Upper lobe of left lung (tissue), 4 donors: ENCODE data around the gene NUDT8.

Source experiments
- CTCF ChIP-seq, 6 experiments: fragments of 450-650 bp in 4 of 6; fragments of 200-600 bp in 2 of 6; sonication (generic) in 2 of 6; IDR thresholded peaks; one replicate each; pipeline ENCODE4 v1.5.1; 2016 to 2019; ENCODE audit warnings: antibody characterized with exemption in 6 of 6
- EP300 ChIP-seq, 4 donors: sonication (generic); formaldehyde crosslinking; IDR thresholded peaks; one replicate each; pipeline ENCODE4 v1.5.1; 2017; ENCODE audit warnings: antibody characterized with exemption in 4 of 4, control low read depth in 2 of 4
- POLR2A ChIP-seq, 4 donors: fragments of 450-650 bp; IDR thresholded peaks; one replicate each; pipeline ENCODE4 v1.5.1; 2016 to 2017; ENCODE audit warnings: antibody characterized with exemption in 4 of 4, mild to moderate bottlenecking in 2 of 4
- POLR2AphosphoS5 ChIP-seq, 2 donors: sonication (generic); formaldehyde crosslinking; IDR thresholded peaks; one replicate each; pipeline ENCODE4 v1.5.1; 2017; ENCODE audit warnings: antibody characterized with exemption in 2 of 2

DNA sequence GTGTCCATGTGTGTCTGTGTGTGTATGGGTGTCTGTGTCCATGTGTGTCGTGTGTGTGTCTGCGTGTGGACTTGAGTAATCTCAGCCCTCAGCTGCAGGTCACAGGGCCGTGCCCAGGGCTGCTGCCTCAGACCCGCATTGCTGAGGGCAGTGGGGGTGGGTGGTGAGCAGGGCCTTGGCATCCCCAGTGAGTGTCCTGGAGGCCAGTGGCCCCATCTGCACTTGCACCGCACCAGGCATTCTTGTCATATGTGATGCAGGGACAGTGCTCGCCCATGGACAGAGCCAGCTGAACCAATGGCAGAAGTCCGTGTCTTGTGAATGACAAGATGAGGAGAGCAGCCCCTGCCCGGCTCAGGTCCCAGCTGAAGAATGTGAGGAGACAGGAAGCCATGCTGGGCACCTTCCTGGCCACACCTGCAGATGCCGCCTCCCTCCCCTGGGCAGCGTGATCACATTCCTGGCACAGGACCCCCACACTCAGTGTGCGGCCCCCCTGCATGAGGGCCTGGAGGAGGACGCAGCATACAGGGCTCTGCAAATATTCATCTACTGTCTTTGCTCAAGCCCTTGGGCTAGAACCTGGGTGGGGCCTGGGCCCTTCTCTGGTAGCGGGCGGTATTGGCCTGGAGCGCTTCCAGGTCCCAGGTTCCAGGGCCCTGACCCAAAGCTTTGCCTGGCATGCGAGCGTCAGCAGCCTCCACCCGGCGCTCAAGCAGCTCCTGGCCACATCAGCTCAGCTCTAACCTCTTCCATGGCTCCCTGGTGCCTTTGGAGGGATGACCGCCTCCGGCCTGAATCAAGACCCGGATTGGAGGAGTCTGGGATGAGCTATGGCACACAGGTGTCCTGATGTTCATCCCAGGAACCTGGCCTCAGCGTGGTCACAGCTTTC is 40.8 kb upstream of the NUDT8 start:
- no peak for TF ChIP-seq CTCF (IDR thresholded peaks at IDR 0.05)
- TF ChIP-seq POLR2AphosphoS5 (IDR thresholded peaks at IDR 0.05) = no peak
- TF ChIP-seq POLR2A (IDR thresholded peaks at IDR 0.05) = no peak
- no peak for TF ChIP-seq EP300 (IDR thresholded peaks at IDR 0.05)
